GM12873 (cell line): ENCODE results near the gene CCSAP.

Experiments used
- CTCF ChIP-seq: IDR thresholded peaks from 2 replicates; pipeline ENCODE4 v1.5.1; 2012; ENCODE audit warnings: low read depth, mild to moderate bottlenecking, moderate library complexity, low read length, control low read depth; ENCODE audit not compliant: insufficient read depth; ENCODE audit errors: missing control alignments

The CCSAP gene

GRCh38 chr1:229347528-229347927 lies 4.7 kb upstream of the CCSAP start:
- TF ChIP-seq CTCF, result no peak

- TF ChIP-seq CTCF, result no peak
Measured at GRCh38 chr1:229344937-229345684, 2.3 kb upstream of the CCSAP start.

- no peak for TF ChIP-seq CTCF
Measured at GRCh38 chr1:229344139-229344538, 1.3 kb upstream of the CCSAP start.

- no peak for TF ChIP-seq CTCF
Measured at GRCh38 chr1:229341774-229342655, 832 bp downstream of the CCSAP start.

GRCh38 chr1:229340496-229340895 lies 2.4 kb downstream of the CCSAP start:
- TF ChIP-seq CTCF, result no peak

- TF ChIP-seq CTCF, result no peak
Measured at GRCh38 chr1:229339520-229339919, 3.3 kb downstream of the CCSAP start.

- no peak for TF ChIP-seq CTCF
Measured at GRCh38 chr1:229339086-229339485, 3.8 kb downstream of the CCSAP start.
